ENCODE results near the gene WWOX.

- no peak for TF ChIP-seq CTCF (IDR thresholded peaks at IDR 0.05)
- TF ChIP-seq POLR2A (IDR thresholded peaks at IDR 0.05) = no peak
Measured at GRCh38 chr16:78829280-78829679, 729.8 kb downstream of the WWOX start.
